Measurements from ENCODE around the gene SMIM35.

GRCh38 chr11:118048472-118049370 is 38.0 kb downstream of the SMIM35 start:
- TF ChIP-seq, protein P1, sequence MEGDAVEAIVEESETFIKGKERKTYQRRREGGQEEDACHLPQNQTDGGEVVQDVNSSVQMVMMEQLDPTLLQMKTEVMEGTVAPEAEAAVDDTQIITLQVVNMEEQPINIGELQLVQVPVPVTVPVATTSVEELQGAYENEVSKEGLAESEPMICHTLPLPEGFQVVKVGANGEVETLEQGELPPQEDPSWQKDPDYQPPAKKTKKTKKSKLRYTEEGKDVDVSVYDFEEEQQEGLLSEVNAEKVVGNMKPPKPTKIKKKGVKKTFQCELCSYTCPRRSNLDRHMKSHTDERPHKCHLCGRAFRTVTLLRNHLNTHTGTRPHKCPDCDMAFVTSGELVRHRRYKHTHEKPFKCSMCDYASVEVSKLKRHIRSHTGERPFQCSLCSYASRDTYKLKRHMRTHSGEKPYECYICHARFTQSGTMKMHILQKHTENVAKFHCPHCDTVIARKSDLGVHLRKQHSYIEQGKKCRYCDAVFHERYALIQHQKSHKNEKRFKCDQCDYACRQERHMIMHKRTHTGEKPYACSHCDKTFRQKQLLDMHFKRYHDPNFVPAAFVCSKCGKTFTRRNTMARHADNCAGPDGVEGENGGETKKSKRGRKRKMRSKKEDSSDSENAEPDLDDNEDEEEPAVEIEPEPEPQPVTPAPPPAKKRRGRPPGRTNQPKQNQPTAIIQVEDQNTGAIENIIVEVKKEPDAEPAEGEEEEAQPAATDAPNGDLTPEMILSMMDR (IDR thresholded peaks at IDR 0.05), result no peak
- TF ChIP-seq POLR2AphosphoS5 (IDR thresholded peaks at IDR 0.05) (no peak), POLR2A (IDR thresholded peaks at IDR 0.05) (no peak)

Data from breast epithelium (tissue), 3 donors.